ENCODE data around the gene CCDC106.

CCDC106 gene

DNA sequence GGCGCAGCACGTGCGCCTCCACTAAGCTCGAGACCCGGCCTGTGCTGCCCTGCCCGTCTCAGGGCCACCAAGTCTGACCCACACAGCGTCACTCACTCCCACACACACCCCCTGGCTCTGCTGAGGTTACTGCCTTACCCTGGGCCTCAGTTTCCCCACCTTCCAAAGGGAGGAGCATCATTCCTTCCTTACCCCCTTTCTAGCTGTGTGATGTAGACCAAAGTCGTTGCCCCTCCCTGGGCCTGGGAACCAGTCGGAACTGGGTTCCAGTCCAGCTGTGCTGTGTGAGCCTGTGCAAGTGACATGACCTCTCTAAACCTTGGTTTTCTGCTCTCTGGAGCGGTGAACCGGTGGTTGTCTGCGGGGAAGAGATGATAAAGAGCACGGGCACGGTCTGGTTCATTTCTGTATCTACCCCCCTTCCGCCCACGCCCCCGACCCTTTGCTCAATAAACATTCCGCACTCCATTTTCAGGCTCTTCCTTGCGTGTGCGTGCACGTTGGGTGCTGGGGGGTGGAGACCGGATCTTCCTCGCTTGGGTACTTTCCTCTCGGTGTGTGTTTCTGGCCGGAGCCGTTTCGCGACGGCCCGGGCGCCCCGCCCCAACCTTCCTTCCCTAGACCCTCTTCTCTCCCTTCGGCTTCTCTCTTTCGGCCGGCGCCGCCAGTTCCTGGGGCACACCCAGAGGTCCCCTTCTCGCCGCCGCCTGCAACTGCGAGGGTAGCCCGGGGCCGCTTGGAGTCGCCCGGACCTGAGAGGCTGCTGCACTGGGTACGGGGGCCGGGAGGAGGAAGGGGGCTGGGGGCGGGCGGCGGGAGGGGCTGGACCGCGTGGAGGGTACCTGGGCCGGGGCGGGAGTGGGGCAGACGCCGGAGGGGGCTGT, 4.8 kb upstream of the CCDC106 start, which contains the start of gene ZNF581 (continued):
- TF ChIP-seq ZNF48 (tag by site-specific recombination; IDR thresholded peaks at IDR 0.05) (no peak), ZNF549 (tag by site-specific recombination; IDR thresholded peaks at IDR 0.05) (no peak), ZNF488 (tag by site-specific recombination; IDR thresholded peaks at IDR 0.05) (no peak), SP2 (tag by site-specific recombination; IDR thresholded peaks at IDR 0.05) (peak; percentile 61), ZNF350 (tag by site-specific recombination; IDR thresholded peaks at IDR 0.05) (no peak), ZEB2 (tag by site-specific recombination; IDR thresholded peaks at IDR 0.05) (peak; percentile 79), BCL11A (tag by site-specific recombination; IDR thresholded peaks at IDR 0.05; ENCODE audit: low read depth) (no peak), ZNF837 (tag by site-specific recombination; IDR thresholded peaks at IDR 0.05) (no peak; the same call in 1 of the 2 replicates), ZNF610 (tag by site-specific recombination; IDR thresholded peaks at IDR 0.05; ENCODE audit: borderline replicate concordance) (no peak), ZNF174 (tag by site-specific recombination; IDR thresholded peaks at IDR 0.05) (no peak), ZNF132 (tag by site-specific recombination; IDR thresholded peaks at IDR 0.05; ENCODE audit: borderline replicate concordance) (no peak), ZNF514 (tag by site-specific recombination; IDR thresholded peaks at IDR 0.05) (no peak), OVOL3 (tag by site-specific recombination; IDR thresholded peaks at IDR 0.05) (peak; percentile 81), ZBTB21 (tag by site-specific recombination; IDR thresholded peaks at IDR 0.05) (peak; percentile 74), ZNF211 (tag by site-specific recombination; IDR thresholded peaks at IDR 0.05; ENCODE audit: low read depth) (no peak), ZNF324 (tag by site-specific recombination; IDR thresholded peaks at IDR 0.05) (no peak; the same call in 1 of the 2 replicates)
- TF ChIP-seq, protein P1, sequence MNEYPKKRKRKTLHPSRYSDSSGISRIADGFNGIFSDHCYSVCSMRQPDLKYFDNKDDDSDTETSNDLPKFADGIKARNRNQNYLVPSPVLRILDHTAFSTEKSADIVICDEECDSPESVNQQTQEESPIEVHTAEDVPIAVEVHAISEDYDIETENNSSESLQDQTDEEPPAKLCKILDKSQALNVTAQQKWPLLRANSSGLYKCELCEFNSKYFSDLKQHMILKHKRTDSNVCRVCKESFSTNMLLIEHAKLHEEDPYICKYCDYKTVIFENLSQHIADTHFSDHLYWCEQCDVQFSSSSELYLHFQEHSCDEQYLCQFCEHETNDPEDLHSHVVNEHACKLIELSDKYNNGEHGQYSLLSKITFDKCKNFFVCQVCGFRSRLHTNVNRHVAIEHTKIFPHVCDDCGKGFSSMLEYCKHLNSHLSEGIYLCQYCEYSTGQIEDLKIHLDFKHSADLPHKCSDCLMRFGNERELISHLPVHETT (tag by site-specific recombination; IDR thresholded peaks at IDR 0.05) = peak; percentile 92
- TF ChIP-seq, protein P2, sequence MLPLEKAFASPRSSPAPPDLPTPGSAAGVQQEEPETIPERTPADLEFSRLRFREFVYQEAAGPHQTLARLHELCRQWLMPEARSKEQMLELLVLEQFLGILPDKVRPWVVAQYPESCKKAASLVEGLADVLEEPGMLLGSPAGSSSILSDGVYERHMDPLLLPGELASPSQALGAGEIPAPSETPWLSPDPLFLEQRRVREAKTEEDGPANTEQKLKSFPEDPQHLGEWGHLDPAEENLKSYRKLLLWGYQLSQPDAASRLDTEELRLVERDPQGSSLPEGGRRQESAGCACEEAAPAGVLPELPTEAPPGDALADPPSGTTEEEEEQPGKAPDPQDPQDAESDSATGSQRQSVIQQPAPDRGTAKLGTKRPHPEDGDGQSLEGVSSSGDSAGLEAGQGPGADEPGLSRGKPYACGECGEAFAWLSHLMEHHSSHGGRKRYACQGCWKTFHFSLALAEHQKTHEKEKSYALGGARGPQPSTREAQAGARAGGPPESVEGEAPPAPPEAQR (tag by site-specific recombination; IDR thresholded peaks at IDR 0.05) = no peak; the same call in 1 of the 2 replicates

DNA sequence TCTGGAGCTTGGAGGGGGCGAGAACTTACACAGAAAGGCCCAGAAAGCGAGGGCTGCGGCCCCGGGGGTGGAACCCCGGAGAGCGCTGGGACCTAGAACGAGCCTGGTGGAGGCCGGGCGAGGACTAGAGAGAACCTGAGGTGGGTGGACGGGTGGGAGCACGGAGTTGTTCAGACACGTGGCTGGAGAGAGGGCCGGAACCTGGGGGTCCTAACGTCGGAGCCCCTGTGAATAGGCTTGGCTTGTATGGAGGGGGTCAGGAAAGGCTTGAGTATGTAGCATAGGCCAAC, 4.2 kb upstream of the CCDC106 start:
- peak overlapping the region; percentile 83; the same call in 1 of the 2 replicates for H3K27ac ChIP-seq (ENCODE audit: extremely low read depth, low read depth, low read length)
- H3K4me1 ChIP-seq (ENCODE audit: control insufficient read depth, insufficient read depth, low read length) = peaks cover 27% of the 10 kb centered on the region
- ChIA-PET POLR2A (interaction anchor here (0.5 to 2.2 kb wide), 6 partner anchors 10 to 182 kb away, joined by 3 to 36 read pairs (median 4); partner anchors contain the start of gene U2AF2), CTCF (interaction anchor here (1.2 kb wide), 1 partner anchor 11 kb away, joined by 5 read pairs; no protein-coding TSS in a partner anchor)
- peak overlapping the region; percentile 61 for H3K4me3 ChIP-seq (ENCODE audit: low read depth, low read length)
- peaks cover 12 to 17% of the 10 kb centered on the region in 2 experiments; a peak in 2 of 3 replicates for H3K36me3 ChIP-seq (ENCODE audit: control insufficient read depth in 2 of 2, insufficient read depth in 1 of 2, low read length in 2 of 2)
- no peaks in the 10 kb centered on the region for H3K9me3 ChIP-seq (ENCODE audit: control insufficient read depth, insufficient read depth, low read depth, low read length)
- TF ChIP-seq EGR2 (tag by site-specific recombination; IDR thresholded peaks at IDR 0.05; ENCODE audit: low read depth) (peak; percentile 34; the same call in 1 of the 2 replicates), ZNF398 (tag by site-specific recombination; IDR thresholded peaks at IDR 0.05) (peak; percentile 88), ZNF133 (tag by site-specific recombination; IDR thresholded peaks at IDR 0.05) (no peak)
